Mesenchymal stem cell (in vitro differentiated cells and primary cell): ENCODE results near the gene KIF22.

Source experiments
- DNase-seq: peaks from one replicate; pipeline ENCODE4 v3.0.0-alpha.2; 2013
- H2AFZ ChIP-seq: one replicate; pipeline ENCODE4 v1.6.1; 2013; ENCODE audit warnings: low read depth, mild to moderate bottlenecking, control low read depth, inconsistent platforms, low read length, moderate library complexity
- H2AK5ac ChIP-seq: 2 replicates; pipeline ENCODE4 v1.6.1; 2013; ENCODE audit warnings: low read length, moderate library complexity, mild to moderate bottlenecking, inconsistent platforms; ENCODE audit not compliant: severe bottlenecking
- H2BK120ac ChIP-seq: one replicate; pipeline ENCODE4 v1.6.1; 2013; ENCODE audit warnings: low read depth, mild to moderate bottlenecking, inconsistent platforms, low read length, moderate library complexity
- H2BK12ac ChIP-seq, 2 experiments: one replicate each; pipeline ENCODE4 v1.6.1; 2013; ENCODE audit warnings: inconsistent platforms in 2 of 2, low read length in 2 of 2, mild to moderate bottlenecking in 2 of 2, moderate library complexity in 2 of 2, control low read depth in 1 of 2
- H2BK15ac ChIP-seq: one replicate; pipeline ENCODE4 v1.6.1; 2013; ENCODE audit warnings: mild to moderate bottlenecking, low read depth, inconsistent platforms; ENCODE audit not compliant: poor library complexity, severe bottlenecking
- H2BK5ac ChIP-seq: 2 replicates; pipeline ENCODE4 v1.6.1; 2013; ENCODE audit warnings: low read depth, mild to moderate bottlenecking, low read length, control low read depth, inconsistent platforms; ENCODE audit not compliant: poor library complexity, severe bottlenecking
- H3K14ac ChIP-seq, 2 experiments: one replicate each; pipeline ENCODE4 v1.6.1; 2013; ENCODE audit warnings: inconsistent platforms in 2 of 2, low read length in 2 of 2, control low read depth in 1 of 2, mild to moderate bottlenecking in 1 of 2, moderate library complexity in 1 of 2
- H3K18ac ChIP-seq, 2 experiments: one replicate each; pipeline ENCODE4 v1.6.1; 2013; ENCODE audit warnings: inconsistent platforms in 2 of 2, low read length in 2 of 2, control low read depth in 1 of 2, low read depth in 1 of 2, mild to moderate bottlenecking in 1 of 2
- H3K23ac ChIP-seq, 2 experiments: one replicate each; pipeline ENCODE4 v1.6.1; 2013; ENCODE audit warnings: inconsistent platforms in 2 of 2, low read length in 2 of 2, mild to moderate bottlenecking in 2 of 2, moderate library complexity in 2 of 2, control low read depth in 1 of 2
- H3K27ac ChIP-seq: 2 replicates; pipeline ENCODE4 v1.5.1; 2013; ENCODE audit warnings: mild to moderate bottlenecking, moderate library complexity, low read length, control low read depth, inconsistent platforms; ENCODE audit not compliant: poor library complexity, severe bottlenecking
- H3K27me3 ChIP-seq, 2 experiments: 2 replicates each; pipeline versions ENCODE4 v1.6.1 to v1.7.0; 2013; ENCODE audit warnings: low read length in 2 of 2, mild to moderate bottlenecking in 2 of 2, moderate library complexity in 2 of 2, control low read depth in 1 of 2, inconsistent platforms in 1 of 2; ENCODE audit not compliant: control insufficient read depth in 1 of 2, insufficient read depth in 1 of 2
- H3K36me3 ChIP-seq, 2 experiments: 2 replicates each; pipeline versions ENCODE4 v1.6.1 to v1.7.0; 2013; ENCODE audit warnings: low read length in 2 of 2, control low read depth in 1 of 2, inconsistent platforms in 1 of 2, low read depth in 1 of 2, mild to moderate bottlenecking in 1 of 2; ENCODE audit not compliant: insufficient read depth in 2 of 2, control insufficient read depth in 1 of 2
- H3K4ac ChIP-seq, 2 experiments: one replicate each; pipeline ENCODE4 v1.6.1; 2013; ENCODE audit warnings: inconsistent platforms in 2 of 2, low read length in 2 of 2, mild to moderate bottlenecking in 2 of 2, moderate library complexity in 2 of 2, control low read depth in 1 of 2, low read depth in 1 of 2
- H3K4me1 ChIP-seq: 2 replicates; pipeline ENCODE4 v1.6.1; 2013; ENCODE audit warnings: low read depth, low read length, control low read depth; ENCODE audit not compliant: control insufficient read depth, insufficient read depth
- H3K4me2 ChIP-seq: 2 replicates; pipeline ENCODE4 v1.6.1; 2013; ENCODE audit warnings: low read length, mild to moderate bottlenecking, inconsistent platforms; ENCODE audit not compliant: poor library complexity, severe bottlenecking
- H3K4me3 ChIP-seq, 2 experiments: 2 replicates each; pipeline versions ENCODE4 v1.5.1 to v1.7.0; 2013; ENCODE audit warnings: low read length in 2 of 2, mild to moderate bottlenecking in 2 of 2, control low read depth in 1 of 2, low read depth in 1 of 2; ENCODE audit not compliant: insufficient read depth in 1 of 2
- H3K79me1 ChIP-seq: replicated peaks from 2 replicates; pipeline ENCODE4 v1.6.1; 2013; ENCODE audit warnings: mild to moderate bottlenecking, control low read depth, low read length, inconsistent platforms; ENCODE audit not compliant: poor library complexity, severe bottlenecking
- H3K9ac ChIP-seq: 2 replicates; pipeline ENCODE4 v1.7.0; 2013; ENCODE audit warnings: mild to moderate bottlenecking, low read length, moderate library complexity
- H3K9me3 ChIP-seq: 2 replicates; pipeline ENCODE4 v1.7.0; 2013; ENCODE audit warnings: mild to moderate bottlenecking, low read length; ENCODE audit not compliant: control insufficient read depth
- H4K8ac ChIP-seq: one replicate; pipeline ENCODE4 v1.6.1; 2013; ENCODE audit warnings: inconsistent platforms, mild to moderate bottlenecking, low read length, moderate library complexity
- H4K91ac ChIP-seq: one replicate; pipeline ENCODE4 v1.6.1; 2013; ENCODE audit warnings: mild to moderate bottlenecking, low read length, inconsistent platforms
- WGBS: methylation state at CpG from one replicate; pipeline ENCODE4 v1.1.7; 2013; ENCODE audit warnings: mixed read lengths; 5-methylcytosine and 5-hydroxymethylcytosine counted together

The KIF22 gene

GRCh38 chr16:29789775-29790182 lies 772 bp upstream of the KIF22 start:
- WGBS: 85% methylated on average over 20 of the region's 20 CpGs
- peak overlapping the region; percentile 87 for H2AFZ ChIP-seq
- H3K4ac ChIP-seq: peak overlapping the region; percentile 12 to 50

GRCh38 chr16:29790949-29791844 lies 646 bp downstream of the KIF22 start:
- Histone ChIP-seq H2AFZ (peak overlapping the region; percentile 75), H2BK12ac (no peak overlapping the region), H3K18ac (peak overlapping the region; percentile 37 to 71), H3K4me3 (peak overlapping the region; percentile 91 to 98), H3K4me2 (peak overlapping the region; percentile 85), H3K14ac (peak overlapping the region in 1 of 2 experiments; percentile 53), H4K91ac (peak overlapping the region; percentile 36), H3K4me1 (peaks cover 7% of the 10 kb centered on the region), H2BK5ac (no peak overlapping the region), H3K27me3 (no peaks in the 10 kb centered on the region), H3K79me1 (peaks cover 17% of the 10 kb centered on the region), H3K4ac (no peak overlapping the region), H3K9ac (peak overlapping the region; percentile 90), H2BK15ac (no peak overlapping the region), H2BK120ac (no peak overlapping the region), H3K27ac (no peak overlapping the region), H3K36me3 (no peaks in the 10 kb centered on the region), H3K23ac (no peak overlapping the region), H2AK5ac (no peak overlapping the region), H3K9me3 (no peaks in the 10 kb centered on the region), H4K8ac (no peak overlapping the region)
- 3% methylated on average over 27 of the region's 31 CpGs for WGBS
- peak; percentile 25 for DNase-seq

More at GRCh38 chr16:29789775-29790182, 772 bp upstream of the KIF22 start:
- no peak for DNase-seq
- Histone ChIP-seq H3K23ac (no peak overlapping the region), H3K4me1 (peaks cover 15% of the 10 kb centered on the region), H2BK5ac (no peak overlapping the region), H3K79me1 (peaks cover 11% of the 10 kb centered on the region), H2BK15ac (peak overlapping the region; percentile 4), H2AK5ac (no peak overlapping the region), H2BK12ac (peak overlapping the region in 1 of 2 experiments; percentile 10), H3K4me3 (peak overlapping the region; percentile 50 to 91), H3K18ac (peak overlapping the region; percentile 7 to 79), H3K4me2 (peak overlapping the region; percentile 72), H3K27ac (peak overlapping the region; percentile 77), H3K9ac (peak overlapping the region; percentile 90), H2BK120ac (no peak overlapping the region), H3K9me3 (no peaks in the 10 kb centered on the region), H4K8ac (peak overlapping the region; percentile 76), H4K91ac (peak overlapping the region; percentile 87), H3K27me3 (no peaks in the 10 kb centered on the region), H3K14ac (peak overlapping the region in 1 of 2 experiments; percentile 63), H3K36me3 (no peaks in the 10 kb centered on the region)

- H3K79me1 ChIP-seq: peaks cover 26% of the 10 kb centered on the region
- H3K9ac ChIP-seq: peak overlapping the region; percentile 90
- no peaks in the 10 kb centered on the region for H3K27me3 ChIP-seq
- H3K27ac ChIP-seq: no peak overlapping the region
- DNase-seq: no peak
- H3K23ac ChIP-seq: no peak overlapping the region
- H2BK5ac ChIP-seq: no peak overlapping the region
- no peak overlapping the region for H2BK15ac ChIP-seq
- peaks cover 7% of the 10 kb centered on the region for H3K4me1 ChIP-seq
- no peaks in the 10 kb centered on the region for H3K9me3 ChIP-seq
- WGBS: 84% methylated on average over 8 of the region's 9 CpGs
- H4K8ac ChIP-seq: no peak overlapping the region
- no peak overlapping the region for H2BK12ac ChIP-seq
- no peak overlapping the region for H3K4me2 ChIP-seq
- H2AFZ ChIP-seq: no peak overlapping the region
- no peak overlapping the region for H3K14ac ChIP-seq
- no peak overlapping the region for H2AK5ac ChIP-seq
- no peak overlapping the region for H3K18ac ChIP-seq
- H3K36me3 ChIP-seq: peaks cover 6 to 7% of the 10 kb centered on the region in 2 experiments
- H3K4me3 ChIP-seq: peak overlapping the region in 1 of 2 experiments; percentile 91
- no peak overlapping the region for H2BK120ac ChIP-seq
- H3K4ac ChIP-seq: no peak overlapping the region
- no peak overlapping the region for H4K91ac ChIP-seq
Observed at GRCh38 chr16:29791845-29792807, 1.6 kb downstream of the KIF22 start.
